ENCODE measurements around the gene THBD.

THBD gene

DNA sequence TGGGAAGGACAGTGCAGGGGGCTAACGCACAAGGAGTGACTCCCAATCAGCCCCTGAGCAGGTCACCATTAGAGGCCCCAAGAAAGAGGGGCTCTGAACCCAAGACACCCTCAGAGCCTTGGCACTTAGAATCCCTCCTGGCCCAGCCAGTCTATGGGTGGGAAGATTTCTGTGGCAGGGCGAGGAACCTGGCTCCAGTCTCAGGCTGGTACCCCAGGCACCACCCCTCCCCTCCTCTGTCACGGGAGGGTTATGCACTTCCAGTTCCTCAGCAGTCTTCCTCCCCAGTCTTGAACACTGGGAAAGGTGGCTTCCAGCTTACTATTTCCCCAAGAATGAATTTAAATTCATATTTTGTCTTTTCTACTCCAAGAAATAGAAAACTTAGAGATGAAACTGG lies 42.0 kb downstream of the THBD start:
- no peak for DNase-seq

DNA sequence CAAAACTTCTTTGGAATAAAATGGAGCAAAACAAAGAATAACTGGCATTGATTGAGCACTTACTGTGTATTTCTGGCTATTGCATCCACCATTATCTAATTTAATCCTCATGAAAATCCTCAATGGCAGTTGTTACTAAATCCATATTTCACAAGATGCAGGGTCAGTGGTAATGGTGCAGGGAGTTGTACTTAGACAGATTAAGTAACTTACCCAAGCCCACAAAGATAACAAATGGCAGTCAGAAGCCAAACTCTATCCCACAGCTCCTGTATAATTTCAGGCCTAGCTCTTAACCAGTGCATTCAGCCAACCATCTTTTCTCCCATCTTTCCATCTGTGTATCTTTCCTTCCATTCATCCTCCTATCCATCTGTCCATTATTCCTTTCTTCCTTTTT lies 43.7 kb downstream of the THBD start:
- DNase-seq, result no peak

DNA sequence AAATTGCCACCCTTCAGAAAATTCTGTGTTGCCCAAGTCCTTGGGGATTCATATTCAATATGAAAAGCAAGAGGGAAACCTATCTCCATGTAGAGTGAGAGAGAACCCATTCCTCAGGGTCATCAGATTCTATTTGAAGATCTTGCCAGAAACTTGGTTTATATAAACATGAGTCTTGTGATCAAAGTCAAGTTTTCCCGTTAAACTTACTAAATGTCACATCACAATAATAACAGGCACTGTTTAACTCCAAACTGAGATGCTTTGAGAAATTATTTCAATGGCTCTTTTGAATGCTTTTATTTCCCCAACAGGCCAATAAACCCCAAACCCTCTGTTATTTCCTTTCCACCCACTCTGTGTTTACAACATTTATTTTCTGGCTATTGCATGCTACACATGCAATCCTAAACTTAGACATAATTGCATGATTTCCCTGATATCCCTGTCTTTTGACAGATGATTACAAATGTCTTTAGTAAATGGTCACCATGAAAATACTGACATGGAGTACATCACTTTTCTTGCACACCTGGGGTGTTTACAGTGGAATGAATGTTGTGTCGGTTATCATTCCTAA lies 45.5 kb downstream of the THBD start:
- no peak for DNase-seq

DNA sequence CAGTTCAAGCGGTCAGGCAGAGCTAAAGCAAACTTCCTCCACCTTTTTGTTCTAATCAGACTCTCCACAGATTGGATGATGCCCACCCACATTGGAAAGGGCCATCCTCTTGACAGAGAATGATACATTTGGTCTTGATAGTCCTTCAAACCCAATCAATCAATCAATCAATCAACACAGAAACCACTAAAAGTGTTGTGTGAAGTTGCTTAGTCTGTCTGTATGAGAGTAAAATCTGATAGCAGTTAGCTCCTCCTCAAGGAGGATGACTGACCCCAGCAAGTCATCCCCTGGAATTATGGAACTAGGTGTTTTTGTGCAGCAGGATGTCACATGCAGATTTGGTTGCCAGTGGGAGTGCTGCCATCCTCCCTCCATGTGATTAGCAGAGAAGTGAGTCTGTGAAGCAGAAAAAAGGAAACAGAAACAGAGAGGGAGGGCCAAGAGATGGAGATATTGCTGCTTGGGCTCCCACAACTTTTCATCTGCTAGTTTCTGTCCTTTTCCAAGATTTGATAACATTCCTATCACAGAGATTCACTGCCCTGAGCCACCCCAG lies 46.3 kb downstream of the THBD start:
- DNase-seq, result no peak

DNA sequence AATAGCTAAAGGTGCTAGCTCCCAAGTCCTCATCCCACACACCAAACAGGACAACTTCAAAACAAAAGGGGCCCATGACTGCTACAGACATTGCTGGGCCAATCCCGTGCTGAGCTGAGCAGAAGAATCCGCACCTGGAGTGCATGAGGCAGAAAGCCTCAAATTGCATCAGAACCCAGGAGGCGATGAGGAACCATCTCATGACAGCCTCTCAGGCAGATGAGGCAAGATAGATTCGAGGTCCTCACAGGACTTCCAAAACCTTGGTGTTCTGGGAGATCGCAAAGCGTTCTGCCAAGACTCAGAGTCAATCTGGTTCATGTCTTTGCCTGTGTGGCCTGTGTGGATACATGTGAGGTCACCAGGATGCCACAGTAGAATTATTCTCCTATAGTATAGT lies 47.2 kb downstream of the THBD start:
- no peak for DNase-seq

DNA sequence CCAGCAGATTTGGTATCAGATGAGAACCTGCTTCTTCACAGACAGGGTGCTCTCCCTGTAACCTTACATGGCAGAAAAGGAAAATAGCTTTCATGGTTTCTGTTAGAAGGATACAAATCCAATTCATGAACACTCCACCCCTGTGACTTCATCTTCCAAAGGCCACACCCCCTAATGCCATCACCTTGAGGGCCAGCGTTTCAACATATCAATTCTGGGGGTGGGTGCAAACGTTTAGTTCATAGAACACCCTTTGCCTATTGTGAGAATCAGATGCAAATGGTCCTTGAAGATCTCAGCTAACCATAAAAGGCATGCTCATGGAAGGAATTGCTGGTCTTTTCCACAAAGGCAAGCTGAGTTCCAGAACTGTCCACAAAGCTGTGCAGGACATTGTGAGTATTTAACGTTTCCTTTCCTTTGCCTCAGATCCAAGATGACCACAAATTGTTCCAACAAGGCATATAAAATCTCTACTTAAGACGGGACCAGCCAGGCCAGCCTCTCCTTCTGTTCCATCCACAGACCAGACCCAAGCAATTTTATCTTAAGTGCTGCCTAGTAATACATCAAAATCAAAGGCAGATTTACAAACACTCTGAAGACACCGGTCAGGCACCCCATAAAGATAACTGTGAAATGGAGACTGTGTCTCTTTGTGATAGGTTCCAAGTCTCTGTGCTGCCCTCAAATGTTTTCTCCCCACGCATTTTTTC lies 49.1 kb downstream of the THBD start:
- no peak for DNase-seq

DNA sequence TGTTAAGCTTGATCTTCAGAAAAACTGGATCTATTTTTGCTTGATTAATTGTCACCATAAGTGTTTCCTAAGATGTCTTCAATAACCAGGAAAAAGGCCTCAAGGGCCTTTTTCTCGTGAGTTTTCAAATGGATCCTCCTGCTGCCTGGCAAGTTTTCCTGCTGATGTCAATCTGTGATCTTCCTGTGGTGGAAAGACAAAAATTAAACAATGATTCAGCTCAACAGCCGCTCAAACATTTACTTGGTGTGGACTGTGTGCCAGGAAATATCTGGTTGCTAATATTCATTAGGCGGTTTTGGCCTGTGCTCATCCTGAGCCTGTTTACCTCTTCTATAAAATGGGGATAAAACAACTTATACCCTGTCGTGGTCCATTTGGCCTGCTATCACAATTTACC lies 49.7 kb downstream of the THBD start:
- DNase-seq, result no peak

DNA sequence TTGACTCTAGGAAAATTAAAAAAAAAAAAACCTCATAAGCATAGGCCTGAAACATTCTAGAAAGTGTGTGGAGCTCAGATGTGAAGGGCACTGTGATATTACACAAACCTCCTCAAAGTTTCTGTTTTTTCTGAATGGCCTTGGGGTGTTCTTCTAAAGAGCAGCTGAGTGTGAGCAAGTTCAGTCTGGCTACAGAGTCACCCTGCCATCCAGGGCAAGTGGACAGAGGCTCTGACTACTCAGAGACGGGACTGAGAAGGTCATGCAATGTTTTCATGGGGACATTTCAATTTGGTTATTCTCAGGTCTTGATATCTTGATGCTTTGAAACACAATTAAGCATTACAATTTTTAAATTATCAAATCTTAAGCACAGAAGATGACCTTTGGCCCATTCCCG lies 51.0 kb downstream of the THBD start:
- DNase-seq, result no peak

DNA sequence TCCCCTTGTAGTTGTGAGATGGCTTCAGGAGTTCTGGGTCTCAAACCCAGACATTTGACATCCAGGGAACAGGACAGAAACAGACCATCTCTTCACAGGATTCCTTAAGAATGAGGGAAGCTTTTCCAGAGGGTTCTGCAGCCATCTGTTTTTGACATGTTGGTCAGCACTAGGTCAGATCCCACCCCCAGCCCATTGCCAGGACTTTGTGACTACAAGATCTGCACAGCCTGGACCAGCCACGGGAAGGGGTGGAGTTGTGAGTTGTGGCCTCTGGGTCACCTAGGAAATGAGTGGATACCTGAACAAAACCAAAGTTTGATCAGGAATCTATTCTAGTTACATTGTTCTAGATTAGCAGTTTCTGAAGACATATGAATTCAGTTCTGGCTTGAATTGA lies 53.5 kb downstream of the THBD start:
- no peak for DNase-seq
